SK-N-SH treated with all-trans-retinoic acid at 6 μM for 48 hours (cell line): ENCODE data around the gene CLOCK.

ENCODE experiments used
- ATAC-seq: fragments of 200-7000 bp; cut with Tn5 transposase; 3 replicates; pipeline ENCODE4 v1.9.1; 2020; ENCODE audit warnings: mild to moderate bottlenecking, moderate library complexity
- CSDC2 ChIP-seq: fragments of 250-450 bp; sonication (Bioruptor Pico); IDR thresholded peaks from 2 replicates; pipeline ENCODE4 v1.5.0; 2020; ENCODE audit warnings: mild to moderate bottlenecking, moderate library complexity
- ESRRG ChIP-seq: fragments of 250-450 bp; sonication (Bioruptor Pico); IDR thresholded peaks from 2 replicates; pipeline ENCODE4 v1.6.1; 2021; ENCODE audit warnings: mild to moderate bottlenecking
- GLIS3 ChIP-seq: fragments of 250-450 bp; sonication (Bioruptor Pico); IDR thresholded peaks from 2 replicates; pipeline ENCODE4 v1.5.0; 2020; ENCODE audit warnings: mild to moderate bottlenecking, moderate library complexity
- ISL1 ChIP-seq: fragments of 250-450 bp; sonication (Bioruptor Pico); IDR thresholded peaks from 2 replicates; pipeline ENCODE4 v2.1.2; 2022; ENCODE audit warnings: mild to moderate bottlenecking, moderate library complexity
- OSR1 ChIP-seq: fragments of 250-450 bp; sonication (Bioruptor Pico); IDR thresholded peaks from 2 replicates; pipeline ENCODE4 v1.8.0; 2022; ENCODE audit warnings: moderate library complexity, mild to moderate bottlenecking, inconsistent platforms
- PPARA ChIP-seq: fragments of 250-450 bp; sonication (Bioruptor Pico); IDR thresholded peaks from 2 replicates; pipeline ENCODE4 v1.5.0; 2020; ENCODE audit warnings: mild to moderate bottlenecking, borderline replicate concordance
- RARB ChIP-seq: fragments of 250-450 bp; sonication (Bioruptor Pico); IDR thresholded peaks from 2 replicates; pipeline ENCODE4 v1.8.0; 2021; ENCODE audit warnings: mild to moderate bottlenecking, moderate library complexity
- SNAI2 ChIP-seq: fragments of 250-450 bp; sonication (Bioruptor Pico); IDR thresholded peaks from 2 replicates; pipeline ENCODE4 v1.5.0; 2020; ENCODE audit warnings: mild to moderate bottlenecking, moderate library complexity
- TCF4 ChIP-seq: fragments of 250-450 bp; sonication (Bioruptor Pico); IDR thresholded peaks from 2 replicates; pipeline ENCODE4 v1.8.0; 2021; ENCODE audit warnings: mild to moderate bottlenecking, moderate library complexity, borderline replicate concordance
- TOX ChIP-seq: fragments of 250-450 bp; sonication (Bioruptor Pico); IDR thresholded peaks from 2 replicates; pipeline ENCODE4 v1.8.0; 2021; ENCODE audit warnings: mild to moderate bottlenecking, moderate library complexity, borderline replicate concordance
- ZC3H10 ChIP-seq: fragments of 250-450 bp; sonication (Bioruptor Pico); IDR thresholded peaks from 2 replicates; pipeline ENCODE4 v1.5.1; 2021; ENCODE audit warnings: mild to moderate bottlenecking, moderate library complexity
- ZFP3 ChIP-seq: fragments of 250-450 bp; sonication (Bioruptor Pico); IDR thresholded peaks from 2 replicates; pipeline ENCODE4 v1.5.0; 2020; ENCODE audit warnings: mild to moderate bottlenecking, moderate library complexity
- ZNF565 ChIP-seq: fragments of 450-650 bp; formaldehyde crosslinking; conservative IDR thresholded peaks from 2 replicates; pipeline ENCODE4 v1.5.0; 2020; ENCODE audit warnings: low read depth, mild to moderate bottlenecking, moderate library complexity
- ZNF70 ChIP-seq: fragments of 450-650 bp; formaldehyde crosslinking; IDR thresholded peaks from 2 replicates; pipeline ENCODE4 v1.5.0; 2020; ENCODE audit warnings: mild to moderate bottlenecking, moderate library complexity
- ZNF8 ChIP-seq: fragments of 450-650 bp; formaldehyde crosslinking; IDR thresholded peaks from 2 replicates; pipeline ENCODE4 v1.5.0; 2020; ENCODE audit warnings: mild to moderate bottlenecking, moderate library complexity
- TF ChIP-seq, protein P1 (sequence below): fragments of 250-450 bp; sonication (Bioruptor Pico); IDR thresholded peaks from 2 replicates; pipeline ENCODE4 v1.5.0; 2020; ENCODE audit warnings: mild to moderate bottlenecking, moderate library complexity
- TF ChIP-seq, protein P2 (sequence below): fragments of 250-450 bp; sonication (Bioruptor Pico); IDR thresholded peaks from 2 replicates; pipeline ENCODE4 v1.8.0; 2020; ENCODE audit warnings: mild to moderate bottlenecking, moderate library complexity, borderline replicate concordance
- TF ChIP-seq, protein P3 (sequence below): fragments of 250-450 bp; sonication (Bioruptor Pico); IDR thresholded peaks from 2 replicates; pipeline ENCODE4 v1.8.0; 2021; ENCODE audit warnings: low read depth, mild to moderate bottlenecking, moderate library complexity, borderline replicate concordance
- TF ChIP-seq, protein P4 (sequence below): fragments of 250-450 bp; sonication (Bioruptor Pico); IDR thresholded peaks from 2 replicates; pipeline ENCODE4 v1.5.1; 2021; ENCODE audit warnings: mild to moderate bottlenecking, moderate library complexity
- TF ChIP-seq, protein P5 (sequence below): fragments of 250-450 bp; sonication (Bioruptor Pico); IDR thresholded peaks from 2 replicates; pipeline ENCODE4 v1.5.1; 2020; ENCODE audit warnings: low read depth, mild to moderate bottlenecking, moderate library complexity

Gene CLOCK

DNA sequence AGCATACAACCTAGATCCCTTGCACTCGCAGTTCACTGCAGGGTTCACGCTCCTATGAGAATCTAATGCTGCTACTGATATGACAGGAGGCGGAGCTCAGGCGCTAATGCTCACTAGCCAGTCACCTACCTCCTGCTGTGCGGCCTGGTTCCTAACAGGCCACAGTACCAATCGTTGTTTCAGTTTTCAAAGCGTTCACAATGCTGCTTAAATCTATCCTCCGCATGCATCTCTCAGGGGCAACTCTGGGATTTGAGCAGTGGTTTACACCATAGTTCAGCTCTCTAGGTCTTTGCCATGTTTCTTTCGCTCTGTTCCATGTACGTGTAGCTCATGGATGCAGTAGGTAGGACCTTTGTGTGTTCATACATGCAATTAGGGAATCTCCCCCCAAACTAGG is 47.2 kb downstream of the CLOCK start:
- ATAC-seq, result no peak
- no peak for TF ChIP-seq ESRRG (CRISPR knock-in tag)
- TF ChIP-seq GLIS3 (CRISPR knock-in tag), result no peak
- TF ChIP-seq OSR1 (CRISPR knock-in tag), result no peak

DNA sequence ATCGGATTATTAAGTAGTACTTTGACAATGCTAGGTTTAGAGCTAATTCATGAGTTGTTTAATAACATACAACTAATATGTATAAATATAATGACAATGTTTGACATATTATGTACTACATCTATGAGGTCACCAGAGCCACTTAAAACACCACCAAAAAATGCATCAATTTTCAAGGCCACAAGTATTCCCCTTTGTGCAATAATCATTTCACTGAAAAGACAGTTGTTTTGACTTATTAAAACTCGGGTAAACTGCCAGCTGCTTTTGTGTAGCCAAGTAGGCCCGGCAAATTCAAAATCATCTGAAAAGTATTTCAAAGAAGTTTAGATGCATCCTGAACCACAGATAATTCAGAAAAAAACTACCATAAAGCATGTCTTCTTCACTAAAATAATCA is 48.7 kb downstream of the CLOCK start:
- ATAC-seq, result no peak
- no peak for TF ChIP-seq GLIS3 (CRISPR knock-in tag)
- TF ChIP-seq, protein P1, sequence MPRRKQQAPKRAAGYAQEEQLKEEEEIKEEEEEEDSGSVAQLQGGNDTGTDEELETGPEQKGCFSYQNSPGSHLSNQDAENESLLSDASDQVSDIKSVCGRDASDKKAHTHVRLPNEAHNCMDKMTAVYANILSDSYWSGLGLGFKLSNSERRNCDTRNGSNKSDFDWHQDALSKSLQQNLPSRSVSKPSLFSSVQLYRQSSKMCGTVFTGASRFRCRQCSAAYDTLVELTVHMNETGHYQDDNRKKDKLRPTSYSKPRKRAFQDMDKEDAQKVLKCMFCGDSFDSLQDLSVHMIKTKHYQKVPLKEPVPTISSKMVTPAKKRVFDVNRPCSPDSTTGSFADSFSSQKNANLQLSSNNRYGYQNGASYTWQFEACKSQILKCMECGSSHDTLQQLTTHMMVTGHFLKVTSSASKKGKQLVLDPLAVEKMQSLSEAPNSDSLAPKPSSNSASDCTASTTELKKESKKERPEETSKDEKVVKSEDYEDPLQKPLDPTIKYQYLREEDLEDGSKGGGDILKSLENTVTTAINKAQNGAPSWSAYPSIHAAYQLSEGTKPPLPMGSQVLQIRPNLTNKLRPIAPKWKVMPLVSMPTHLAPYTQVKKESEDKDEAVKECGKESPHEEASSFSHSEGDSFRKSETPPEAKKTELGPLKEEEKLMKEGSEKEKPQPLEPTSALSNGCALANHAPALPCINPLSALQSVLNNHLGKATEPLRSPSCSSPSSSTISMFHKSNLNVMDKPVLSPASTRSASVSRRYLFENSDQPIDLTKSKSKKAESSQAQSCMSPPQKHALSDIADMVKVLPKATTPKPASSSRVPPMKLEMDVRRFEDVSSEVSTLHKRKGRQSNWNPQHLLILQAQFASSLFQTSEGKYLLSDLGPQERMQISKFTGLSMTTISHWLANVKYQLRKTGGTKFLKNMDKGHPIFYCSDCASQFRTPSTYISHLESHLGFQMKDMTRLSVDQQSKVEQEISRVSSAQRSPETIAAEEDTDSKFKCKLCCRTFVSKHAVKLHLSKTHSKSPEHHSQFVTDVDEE (CRISPR knock-in tag), result no peak
- no peak for TF ChIP-seq PPARA (CRISPR knock-in tag)
- TF ChIP-seq, protein P2, sequence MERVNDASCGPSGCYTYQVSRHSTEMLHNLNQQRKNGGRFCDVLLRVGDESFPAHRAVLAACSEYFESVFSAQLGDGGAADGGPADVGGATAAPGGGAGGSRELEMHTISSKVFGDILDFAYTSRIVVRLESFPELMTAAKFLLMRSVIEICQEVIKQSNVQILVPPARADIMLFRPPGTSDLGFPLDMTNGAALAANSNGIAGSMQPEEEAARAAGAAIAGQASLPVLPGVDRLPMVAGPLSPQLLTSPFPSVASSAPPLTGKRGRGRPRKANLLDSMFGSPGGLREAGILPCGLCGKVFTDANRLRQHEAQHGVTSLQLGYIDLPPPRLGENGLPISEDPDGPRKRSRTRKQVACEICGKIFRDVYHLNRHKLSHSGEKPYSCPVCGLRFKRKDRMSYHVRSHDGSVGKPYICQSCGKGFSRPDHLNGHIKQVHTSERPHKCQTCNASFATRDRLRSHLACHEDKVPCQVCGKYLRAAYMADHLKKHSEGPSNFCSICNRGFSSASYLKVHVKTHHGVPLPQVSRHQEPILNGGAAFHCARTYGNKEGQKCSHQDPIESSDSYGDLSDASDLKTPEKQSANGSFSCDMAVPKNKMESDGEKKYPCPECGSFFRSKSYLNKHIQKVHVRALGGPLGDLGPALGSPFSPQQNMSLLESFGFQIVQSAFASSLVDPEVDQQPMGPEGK (CRISPR knock-in tag), result no peak
- TF ChIP-seq, protein P3, sequence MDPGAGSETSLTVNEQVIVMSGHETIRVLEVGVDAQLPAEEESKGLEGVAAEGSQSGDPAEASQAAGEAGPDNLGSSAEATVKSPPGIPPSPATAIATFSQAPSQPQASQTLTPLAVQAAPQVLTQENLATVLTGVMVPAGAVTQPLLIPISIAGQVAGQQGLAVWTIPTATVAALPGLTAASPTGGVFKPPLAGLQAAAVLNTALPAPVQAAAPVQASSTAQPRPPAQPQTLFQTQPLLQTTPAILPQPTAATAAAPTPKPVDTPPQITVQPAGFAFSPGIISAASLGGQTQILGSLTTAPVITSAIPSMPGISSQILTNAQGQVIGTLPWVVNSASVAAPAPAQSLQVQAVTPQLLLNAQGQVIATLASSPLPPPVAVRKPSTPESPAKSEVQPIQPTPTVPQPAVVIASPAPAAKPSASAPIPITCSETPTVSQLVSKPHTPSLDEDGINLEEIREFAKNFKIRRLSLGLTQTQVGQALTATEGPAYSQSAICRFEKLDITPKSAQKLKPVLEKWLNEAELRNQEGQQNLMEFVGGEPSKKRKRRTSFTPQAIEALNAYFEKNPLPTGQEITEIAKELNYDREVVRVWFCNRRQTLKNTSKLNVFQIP (CRISPR knock-in tag), result no peak
- TF ChIP-seq, protein P4, sequence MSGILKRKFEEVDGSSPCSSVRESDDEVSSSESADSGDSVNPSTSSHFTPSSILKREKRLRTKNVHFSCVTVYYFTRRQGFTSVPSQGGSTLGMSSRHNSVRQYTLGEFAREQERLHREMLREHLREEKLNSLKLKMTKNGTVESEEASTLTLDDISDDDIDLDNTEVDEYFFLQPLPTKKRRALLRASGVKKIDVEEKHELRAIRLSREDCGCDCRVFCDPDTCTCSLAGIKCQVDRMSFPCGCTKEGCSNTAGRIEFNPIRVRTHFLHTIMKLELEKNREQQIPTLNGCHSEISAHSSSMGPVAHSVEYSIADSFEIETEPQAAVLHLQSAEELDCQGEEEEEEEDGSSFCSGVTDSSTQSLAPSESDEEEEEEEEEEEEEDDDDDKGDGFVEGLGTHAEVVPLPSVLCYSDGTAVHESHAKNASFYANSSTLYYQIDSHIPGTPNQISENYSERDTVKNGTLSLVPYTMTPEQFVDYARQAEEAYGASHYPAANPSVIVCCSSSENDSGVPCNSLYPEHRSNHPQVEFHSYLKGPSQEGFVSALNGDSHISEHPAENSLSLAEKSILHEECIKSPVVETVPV (CRISPR knock-in tag), result no peak
- TF ChIP-seq, protein P5, sequence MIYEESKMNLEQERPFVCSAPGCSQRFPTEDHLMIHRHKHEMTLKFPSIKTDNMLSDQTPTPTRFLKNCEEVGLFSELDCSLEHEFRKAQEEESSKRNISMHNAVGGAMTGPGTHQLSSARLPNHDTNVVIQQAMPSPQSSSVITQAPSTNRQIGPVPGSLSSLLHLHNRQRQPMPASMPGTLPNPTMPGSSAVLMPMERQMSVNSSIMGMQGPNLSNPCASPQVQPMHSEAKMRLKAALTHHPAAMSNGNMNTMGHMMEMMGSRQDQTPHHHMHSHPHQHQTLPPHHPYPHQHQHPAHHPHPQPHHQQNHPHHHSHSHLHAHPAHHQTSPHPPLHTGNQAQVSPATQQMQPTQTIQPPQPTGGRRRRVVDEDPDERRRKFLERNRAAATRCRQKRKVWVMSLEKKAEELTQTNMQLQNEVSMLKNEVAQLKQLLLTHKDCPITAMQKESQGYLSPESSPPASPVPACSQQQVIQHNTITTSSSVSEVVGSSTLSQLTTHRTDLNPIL (CRISPR knock-in tag), result no peak
- TF ChIP-seq ISL1 (CRISPR knock-in tag), result no peak
- no peak for TF ChIP-seq ZNF565 (CRISPR knock-in tag)
- TF ChIP-seq ZNF70 (CRISPR knock-in tag), result no peak
- TF ChIP-seq CSDC2 (CRISPR knock-in tag), result no peak
- TF ChIP-seq TCF4, result no peak
- no peak for TF ChIP-seq ZNF8 (CRISPR knock-in tag)
- no peak for TF ChIP-seq ESRRG (CRISPR knock-in tag)

DNA sequence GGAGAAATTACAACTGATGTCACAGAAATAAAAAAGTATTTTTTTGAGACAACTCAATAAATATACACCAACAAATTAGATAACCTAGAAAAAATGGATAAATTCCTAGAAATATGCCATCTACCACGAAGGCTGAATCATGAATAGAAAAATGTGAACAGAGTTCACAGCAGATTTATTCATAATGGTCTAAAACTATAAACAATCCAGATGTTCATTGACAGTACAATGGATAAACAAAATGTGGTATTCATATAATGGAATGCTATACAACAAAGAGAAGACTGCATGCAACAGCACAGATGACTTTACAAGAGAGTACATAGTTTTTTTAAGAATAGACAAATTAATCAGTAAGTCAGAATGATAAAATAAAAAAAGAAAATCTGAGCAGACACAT is 55.2 kb downstream of the CLOCK start:
- ATAC-seq, result no peak
- TF ChIP-seq, protein P3 (CRISPR knock-in tag), result no peak
- TF ChIP-seq ESRRG (CRISPR knock-in tag) (no peak), ZNF8 (CRISPR knock-in tag) (no peak), ZFP3 (CRISPR knock-in tag) (no peak), SNAI2 (CRISPR knock-in tag) (no peak), ZC3H10 (CRISPR knock-in tag) (no peak), TOX (no peak), RARB (CRISPR knock-in tag) (no peak), GLIS3 (CRISPR knock-in tag) (no peak)
- TF ChIP-seq, protein P5 (CRISPR knock-in tag), result no peak
- TF ChIP-seq, protein P2 (CRISPR knock-in tag), result no peak
- TF ChIP-seq, protein P1 (CRISPR knock-in tag), result no peak
